Measurements from ENCODE around the gene GSC2.

GSC2 gene

GRCh38 chr22:19149991-19150390 is at the start of gene GSC2:
Gene GSC2, minus strand, starts transcription at chr22:19150292. Its CDS starts 9 bp downstream, at chr22:19150283.
- DNase-seq, result no peak

GRCh38 chr22:19199479-19199878 is 49.4 kb upstream of the GSC2 start:
- DNase-seq, result no peak

- DNase-seq, result no peak
Measured at GRCh38 chr22:19197997-19198865, 48.1 kb upstream of the GSC2 start.

- no peak for DNase-seq
Measured at GRCh38 chr22:19196841-19197612, 46.9 kb upstream of the GSC2 start.

GRCh38 chr22:19195796-19196731 is 46.0 kb upstream of the GSC2 start:
- no peak for DNase-seq

GRCh38 chr22:19194766-19195536 is 44.9 kb upstream of the GSC2 start:
- DNase-seq, result no peak

- DNase-seq, result no peak
Measured at GRCh38 chr22:19193879-19194278, 43.8 kb upstream of the GSC2 start.

- DNase-seq, result no peak
Measured at GRCh38 chr22:19187716-19188563, 37.8 kb upstream of the GSC2 start.

GRCh38 chr22:19184276-19184997 is 34.3 kb upstream of the GSC2 start:
- DNase-seq, result no peak

- DNase-seq, result no peak
Measured at GRCh38 chr22:19183216-19183615, 33.1 kb upstream of the GSC2 start.

GRCh38 chr22:19182472-19183157 is 32.5 kb upstream of the GSC2 start:
- DNase-seq, result no peak

GRCh38 chr22:19181786-19182471 is 31.8 kb upstream of the GSC2 start:
- DNase-seq, result no peak

GRCh38 chr22:19180740-19181410 is 30.8 kb upstream of the GSC2 start:
- no peak for DNase-seq

- DNase-seq, result no peak
Measured at GRCh38 chr22:19180234-19180633, 30.1 kb upstream of the GSC2 start.

GRCh38 chr22:19179497-19180048 is 29.5 kb upstream of the GSC2 start:
- peak; percentile 57 for DNase-seq

GRCh38 chr22:19178657-19179496 is 28.8 kb upstream of the GSC2 start, which contains the start of gene SLC25A1:
Gene SLC25A1, minus strand, starts transcription at chr22:19178736. Its CDS starts 63 bp downstream, at chr22:19178673.
- peak; percentile 91 for DNase-seq

- DNase-seq, result peak; percentile 20
Measured at GRCh38 chr22:19178065-19178656, 28.1 kb upstream of the GSC2 start.

Data from inflammatory macrophage treated with lipopolysaccharide for 4 hours (primary cell).